HepG2 (cell line): ENCODE measurements around the gene ZIM2. TPM values are rescaled to one million over a fixed set of nuclear protein-coding genes. Genes with fewer than 3 reads are reported as not detected.
A peak's percentile ranks its signal among the peaks of the same experiment; 100 is the strongest.

Experiments
- DNMT3B ChIP-seq: conservative IDR thresholded peaks from 2 replicates; pipeline ENCODE4 v1.6.1; 2016; ENCODE audit warnings: missing biosample characterization, control low read depth
- DR1 ChIP-seq: sonication (generic); formaldehyde crosslinking; IDR thresholded peaks from 2 replicates; pipeline ENCODE4 v1.8.0; 2021; ENCODE audit warnings: mild to moderate bottlenecking, missing genetic modification reagents, inconsistent platforms
- GABPB1 ChIP-seq: IDR thresholded peaks from 2 replicates; pipeline ENCODE4 v1.6.1; 2016; ENCODE audit warnings: mild to moderate bottlenecking, missing genetic modification reagents, moderate library complexity, missing compliant biosample characterization
- GATAD2A ChIP-seq: IDR thresholded peaks from 2 replicates; pipeline ENCODE4 v1.6.1; 2016
- HMGXB3 ChIP-seq: sonication (generic); formaldehyde crosslinking; IDR thresholded peaks from 2 replicates; pipeline ENCODE4 v1.4.0; 2020; ENCODE audit warnings: missing genetic modification reagents, borderline replicate concordance
- HNRNPK ChIP-seq: fragments of 200-400 bp; formaldehyde crosslinking; IDR thresholded peaks from 2 replicates; pipeline ENCODE4 v1.6.1; 2018; ENCODE audit warnings: low read length, low read depth, moderate library complexity, mild to moderate bottlenecking; ENCODE audit not compliant: poor library complexity, severe bottlenecking
- JUND ChIP-seq: sonication (generic); formaldehyde crosslinking; IDR thresholded peaks from 2 replicates; pipeline ENCODE4 v1.8.0; 2022; ENCODE audit warnings: mild to moderate bottlenecking, missing genetic modification reagents
- KLF16 ChIP-seq, 2 experiments: sonication (generic) in 1 of 2; formaldehyde crosslinking in 1 of 2; IDR thresholded peaks; 2 replicates each; pipeline versions ENCODE4 v1.6.1 to v1.8.0; 2016 to 2023; ENCODE audit warnings: missing genetic modification reagents in 2 of 2, missing compliant biosample characterization in 1 of 2
- NFRKB ChIP-seq: fragments of 450-650 bp; IDR thresholded peaks from 2 replicates; pipeline ENCODE4 v1.6.1; 2017
- POLR2G ChIP-seq: fragments of 200-400 bp; formaldehyde crosslinking; IDR thresholded peaks from 2 replicates; pipeline ENCODE4 v1.6.1; 2018; ENCODE audit warnings: mild to moderate bottlenecking, low read depth, low read length, moderate library complexity
- PRDM10 ChIP-seq: sonication (generic); formaldehyde crosslinking; IDR thresholded peaks from 2 replicates; pipeline ENCODE4 v1.4.0; 2020; ENCODE audit warnings: low read depth, missing genetic modification reagents
- TARDBP ChIP-seq: sonication (generic); formaldehyde crosslinking; IDR thresholded peaks from 2 replicates; pipeline ENCODE4 v1.8.0; 2022; ENCODE audit warnings: mild to moderate bottlenecking, missing genetic modification reagents
- XBP1 ChIP-seq: sonication (generic); formaldehyde crosslinking; IDR thresholded peaks from 2 replicates; pipeline ENCODE4 v1.5.0; 2020; ENCODE audit warnings: missing genetic modification reagents
- ZNF275 ChIP-seq: sonication (generic); formaldehyde crosslinking; IDR thresholded peaks from 2 replicates; pipeline ENCODE4 v1.8.0; 2022; ENCODE audit warnings: missing genetic modification reagents, mild to moderate bottlenecking, inconsistent platforms, borderline replicate concordance
- ZNF280B ChIP-seq: sonication (generic); formaldehyde crosslinking; IDR thresholded peaks from 2 replicates; pipeline ENCODE4 v1.5.0; 2020; ENCODE audit warnings: missing genetic modification reagents, mild to moderate bottlenecking, borderline replicate concordance
- ZNF615 ChIP-seq: sonication (generic); formaldehyde crosslinking; IDR thresholded peaks from 2 replicates; pipeline ENCODE4 v1.5.0; 2020; ENCODE audit warnings: mild to moderate bottlenecking, missing genetic modification reagents, borderline replicate concordance
- ZSCAN25 ChIP-seq: sonication (generic); formaldehyde crosslinking; IDR thresholded peaks from 2 replicates; pipeline ENCODE4 v1.8.0; 2022; ENCODE audit warnings: mild to moderate bottlenecking, missing genetic modification reagents
- polyA plus RNA-seq, 8 experiments: library from polyadenylated mRNA; depleted of rRNA in 3 of 8; stranded (reverse) in 7 of 8; unstranded in 1 of 8; fragments of >200 nt; fragmentation: Illumina TruSeq in 4 of 8; extraction: Trizol in 4 of 8; gene quantifications; 2 replicates each; pipeline versions ENCODE4 v1.2.1 to v1.2.3, GENCODE V29; 2011 to 2016; ENCODE audit warnings: low read depth in 4 of 8, missing spikeins in 1 of 8, mixed read lengths in 1 of 8; ENCODE audit not compliant: insufficient read depth in 1 of 8
- total RNA-seq, 5 experiments: library from RNA; depleted of rRNA; stranded (reverse); fragments of >200 nt; fragmentation: Illumina TruSeq; extraction: Trizol; gene quantifications; 2 replicates each; pipeline ENCODE4 v1.2.3, GENCODE V29; 2016; ENCODE audit warnings: low read depth in 1 of 5

ZIM2 gene
- total and polyA plus RNA-seq, 2 of the 13 experiments (the other 11 are each of a cell fraction or from before 2014, with no cell fraction given), result 7.2 to 10.3 TPM

GRCh38 chr19:56838909-56839651 is 1.4 kb downstream of the ZIM2 start (continued):
- TF ChIP-seq HMGXB3 (CRISPR knock-in tag), result no peak; the same call in 1 of the 2 replicates
- no peak for TF ChIP-seq KLF16 (CRISPR knock-in tag; IDR thresholded peaks at IDR 0.05)
- TF ChIP-seq JUND (CRISPR knock-in tag), result no peak
- no peak for TF ChIP-seq ZNF615 (CRISPR knock-in tag)
- TF ChIP-seq PRDM10 (CRISPR knock-in tag), result no peak
- TF ChIP-seq ZSCAN25 (CRISPR knock-in tag), result peak; percentile 35; the same call in 1 of the 2 replicates
- TF ChIP-seq HNRNPK, result no peak
- peak; percentile 5; the same call in 1 of the 2 replicates for TF ChIP-seq GATAD2A
- peak; percentile 47; the same call in 1 of the 2 replicates for TF ChIP-seq GABPB1
- no peak for TF ChIP-seq NFRKB
- TF ChIP-seq ZNF275, result no peak
- TF ChIP-seq DR1 (CRISPR knock-in tag), result no peak; the same call in none of the 2 replicates
- peak; percentile 29; the same call in 1 of the 2 replicates for TF ChIP-seq POLR2G
- peak; percentile 41; the same call in 1 of the 2 replicates for TF ChIP-seq TARDBP
- no peak for TF ChIP-seq XBP1 (CRISPR knock-in tag)
- no peak for TF ChIP-seq ZNF280B (CRISPR knock-in tag)
- TF ChIP-seq DNMT3B, result no peak
